ENCODE data around the gene MARS1.
A peak's percentile ranks its signal among the peaks of the same experiment; 100 is the strongest.

The MARS1 gene

GRCh38 chr12:57461276-57461916, 26.5 kb upstream of the MARS1 start:
- peak overlapping the region; percentile 51 for H3K4me3 ChIP-seq (ENCODE audit: low read depth, low read length)
- in situ Hi-C loops (cut with HindIII; ENCODE audit: low sequenced_read_pairs): loop anchor here (25.0 kb wide), 1 partner anchor 149 kb away; no protein-coding TSS in a partner anchor
- DNase-seq (ENCODE audit: low read depth): no peak
- TF ChIP-seq, protein P1, sequence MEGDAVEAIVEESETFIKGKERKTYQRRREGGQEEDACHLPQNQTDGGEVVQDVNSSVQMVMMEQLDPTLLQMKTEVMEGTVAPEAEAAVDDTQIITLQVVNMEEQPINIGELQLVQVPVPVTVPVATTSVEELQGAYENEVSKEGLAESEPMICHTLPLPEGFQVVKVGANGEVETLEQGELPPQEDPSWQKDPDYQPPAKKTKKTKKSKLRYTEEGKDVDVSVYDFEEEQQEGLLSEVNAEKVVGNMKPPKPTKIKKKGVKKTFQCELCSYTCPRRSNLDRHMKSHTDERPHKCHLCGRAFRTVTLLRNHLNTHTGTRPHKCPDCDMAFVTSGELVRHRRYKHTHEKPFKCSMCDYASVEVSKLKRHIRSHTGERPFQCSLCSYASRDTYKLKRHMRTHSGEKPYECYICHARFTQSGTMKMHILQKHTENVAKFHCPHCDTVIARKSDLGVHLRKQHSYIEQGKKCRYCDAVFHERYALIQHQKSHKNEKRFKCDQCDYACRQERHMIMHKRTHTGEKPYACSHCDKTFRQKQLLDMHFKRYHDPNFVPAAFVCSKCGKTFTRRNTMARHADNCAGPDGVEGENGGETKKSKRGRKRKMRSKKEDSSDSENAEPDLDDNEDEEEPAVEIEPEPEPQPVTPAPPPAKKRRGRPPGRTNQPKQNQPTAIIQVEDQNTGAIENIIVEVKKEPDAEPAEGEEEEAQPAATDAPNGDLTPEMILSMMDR (IDR thresholded peaks at IDR 0.05; ENCODE audit: low read depth, low read length, missing control alignments): no peak

GRCh38 chr12:57461917-57462250, 26.0 kb upstream of the MARS1 start:
- H3K4me3 ChIP-seq (ENCODE audit: low read depth, low read length): peak overlapping the region; percentile 51
- TF ChIP-seq, protein P1 (IDR thresholded peaks at IDR 0.05; ENCODE audit: low read depth, low read length, missing control alignments): no peak
- in situ Hi-C loops (cut with HindIII; ENCODE audit: low sequenced_read_pairs): loop anchor here (25.0 kb wide), 1 partner anchor 150 kb away; no protein-coding TSS in a partner anchor
- DNase-seq (ENCODE audit: low read depth): no peak

DNA sequence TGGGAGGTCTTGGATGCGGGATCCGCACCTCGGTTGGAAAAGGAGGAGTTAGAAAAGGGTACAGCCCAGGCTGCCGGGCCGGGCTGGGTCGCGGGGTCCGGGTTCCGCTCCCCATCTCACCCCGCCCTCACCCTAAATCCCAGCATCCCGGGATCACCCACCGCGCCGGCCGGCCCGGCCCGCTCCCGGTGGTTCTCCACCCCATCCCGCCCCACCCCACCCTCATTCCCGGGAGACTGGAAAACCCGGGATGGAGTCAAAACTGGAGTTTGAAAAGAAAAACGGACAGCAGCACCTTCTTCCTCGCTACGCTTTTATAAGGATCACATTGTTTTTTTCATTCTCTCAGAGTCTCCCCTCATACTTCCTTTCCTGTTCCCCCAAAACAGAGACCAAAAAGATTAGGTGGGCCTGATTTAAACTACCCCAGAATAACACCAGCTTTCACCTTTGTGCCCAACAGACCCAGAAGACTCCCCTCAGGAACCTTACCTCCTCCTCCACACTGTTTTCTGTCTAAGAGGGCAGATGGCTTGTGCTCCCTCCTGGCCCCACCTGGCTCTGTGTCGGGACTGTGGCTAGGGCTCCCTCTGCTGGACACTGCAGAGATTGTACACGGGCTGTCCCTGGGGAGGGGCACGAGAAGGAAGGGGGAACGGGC, 25.5 kb upstream of the MARS1 start:
- TF ChIP-seq, protein P1 (IDR thresholded peaks at IDR 0.05; ENCODE audit: low read depth, low read length, missing control alignments): peak; percentile 96
- H3K4me3 ChIP-seq (ENCODE audit: low read depth, low read length): peak overlapping the region; percentile 51
- peak; percentile 66 for DNase-seq (ENCODE audit: low read depth)
- in situ Hi-C loops (cut with HindIII; ENCODE audit: low sequenced_read_pairs): loop anchor here (25.0 kb wide), 1 partner anchor 150 kb away; no protein-coding TSS in a partner anchor

DNA sequence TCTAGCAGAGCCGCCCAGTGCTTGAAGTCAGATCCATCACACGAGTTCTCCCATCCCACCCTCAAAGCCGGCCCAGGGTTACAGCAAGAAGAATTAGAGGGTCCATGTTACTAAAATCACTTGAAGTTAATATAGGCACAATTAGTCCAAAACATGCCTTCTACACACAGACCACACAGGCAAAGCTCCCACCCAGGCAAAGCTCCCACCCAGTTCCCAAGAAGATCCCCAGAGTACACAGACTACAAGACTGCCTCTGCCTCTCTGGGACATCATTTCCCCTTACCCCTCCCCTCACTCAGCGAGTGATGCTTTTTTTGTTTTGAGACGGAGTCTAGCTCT, 25.0 kb upstream of the MARS1 start:
- in situ Hi-C loops (cut with HindIII; ENCODE audit: low sequenced_read_pairs): loop anchor here (25.0 kb wide), 1 partner anchor 151 kb away; no protein-coding TSS in a partner anchor
- peak overlapping the region; percentile 51 for H3K4me3 ChIP-seq (ENCODE audit: low read depth, low read length)
- TF ChIP-seq, protein P1 (IDR thresholded peaks at IDR 0.05; ENCODE audit: low read depth, low read length, missing control alignments): no peak
- no peak for DNase-seq (ENCODE audit: low read depth)

- in situ Hi-C loops (cut with HindIII; ENCODE audit: low sequenced_read_pairs): loop anchor here (25.0 kb wide), 1 partner anchor 152 kb away; no protein-coding TSS in a partner anchor
- no peak overlapping the region for H3K4me3 ChIP-seq (ENCODE audit: low read depth, low read length)
- no peak for DNase-seq (ENCODE audit: low read depth)
- TF ChIP-seq, protein P1 (IDR thresholded peaks at IDR 0.05; ENCODE audit: low read depth, low read length, missing control alignments): no peak
Measured at GRCh38 chr12:57464569-57464968, 23.3 kb upstream of the MARS1 start.

DNA sequence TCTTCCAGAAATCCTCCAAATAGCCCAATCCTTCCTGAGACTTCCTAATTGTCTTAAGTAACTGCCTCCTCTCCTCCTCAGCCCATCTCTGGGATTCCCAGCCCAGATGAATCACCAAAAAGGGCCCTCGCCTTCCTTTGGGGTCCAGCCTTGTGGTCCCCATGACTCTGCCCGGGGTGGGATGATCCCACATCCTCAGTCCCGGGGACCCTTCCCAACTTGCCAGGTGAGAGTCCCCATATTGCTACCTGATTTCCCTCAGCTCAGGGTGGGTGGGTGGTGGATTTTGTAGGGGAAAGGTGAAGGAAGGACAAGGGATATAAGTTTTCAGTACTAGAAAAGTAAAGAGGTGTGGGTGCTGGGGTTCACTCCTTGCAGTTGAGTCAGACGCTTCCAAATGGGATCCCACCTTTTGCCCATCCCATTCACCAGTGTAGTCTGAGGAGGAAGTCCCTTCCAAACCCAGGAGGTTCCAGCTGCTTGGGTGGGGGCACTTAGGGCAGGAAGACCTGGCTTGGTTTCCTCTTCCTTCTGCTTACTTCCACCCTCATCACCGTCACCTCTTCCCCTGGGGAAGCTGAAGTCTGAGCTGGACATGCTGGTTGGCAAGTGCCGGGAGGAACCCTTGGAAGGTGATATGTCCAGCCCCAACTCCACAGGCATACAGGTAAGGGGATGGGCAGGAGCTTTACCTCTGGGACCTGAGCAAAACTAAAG, 22.7 kb upstream of the MARS1 start:
- TF ChIP-seq, protein P1 (IDR thresholded peaks at IDR 0.05; ENCODE audit: low read depth, low read length, missing control alignments): no peak
- in situ Hi-C loops (cut with HindIII; ENCODE audit: low sequenced_read_pairs): loop anchor here (25.0 kb wide), 1 partner anchor 153 kb away; no protein-coding TSS in a partner anchor
- no peak for DNase-seq (ENCODE audit: low read depth)
- H3K4me3 ChIP-seq (ENCODE audit: low read depth, low read length): no peak overlapping the region

Measured in astrocyte of the cerebellum (primary cell).